K562 (cell line): ENCODE measurements around the gene CLDN10. TPM values are rescaled to one million over a fixed set of nuclear protein-coding genes. Genes with fewer than 3 reads are reported as not detected.

Experiments
- ATAC-seq: fragments of 200-7000 bp; cut with Tn5 transposase; 3 replicates; pipeline ENCODE4 v1.9.1; 2020; ENCODE audit warnings: moderate library complexity
- BruUV-seq: library from RNA; stranded (reverse); fragments of 400-500 nt; replicated peaks from 2 replicates; lab custom pipeline; 2021; lab: Mats Ljungman, UMichigan
- CTCF ChIA-PET: fragments of 300-600 bp; formaldehyde crosslinking; extraction: SDS; loops from one replicate; lab custom pipeline; 2021; ENCODE audit warnings: low intra/inter-chr PET ratio; lab: Yijun Ruan, JAX
- POLR2A ChIA-PET: fragments of 300-600, 350-650 bp; sonication (Branson Sonifier 250); formaldehyde crosslinking; extraction: SDS; loops from one replicate; lab custom pipeline; 2021; ENCODE audit warnings: antibody characterized with exemption, inconsistent platforms; lab: Yijun Ruan, JAX
- DNase-seq, 4 experiments: peaks; one replicate each; pipeline versions ENCODE4 v3.0.0 to v3.0.0-alpha.2; 2011 to 2018; ENCODE audit warnings: low spot score in 3 of 4, mixed read lengths in 3 of 4; ENCODE audit errors: extremely low read depth in 1 of 4
- FAIRE-seq: peaks from 2 replicates; lab custom pipeline; 2011; peaks lifted over from hg19 to GRCh38; lab: Jason Lieb, UNC
- H2AFZ ChIP-seq: 2 replicates; pipeline ENCODE4 v1.6.0; 2011; ENCODE audit warnings: low read depth, low read length, control low read depth, inconsistent platforms
- H3K27ac ChIP-seq: fragments of 200-600 bp; 3 replicates; pipeline ENCODE4 v1.8.0; 2011; ENCODE audit warnings: low read depth, mild to moderate bottlenecking, control low read depth, inconsistent platforms, low read length, moderate library complexity, mixed read lengths; ENCODE audit errors: extremely low read depth
- H3K27me3 ChIP-seq, 2 experiments: fragments of 300-600 bp in 1 of 2; 2 replicates in 1 of 2; 3 replicates in 1 of 2; pipeline versions ENCODE4 v1.6.0 to v1.8.0; 2011; ENCODE audit warnings: inconsistent platforms in 2 of 2, low read length in 2 of 2, mild to moderate bottlenecking in 1 of 2, mixed read lengths in 1 of 2, moderate library complexity in 1 of 2; ENCODE audit not compliant: control insufficient read depth in 2 of 2, insufficient read depth in 2 of 2
- H3K36me3 ChIP-seq: fragments of 300-600 bp; 3 replicates; pipeline ENCODE4 v1.8.0; 2011; ENCODE audit warnings: mild to moderate bottlenecking, low read length, inconsistent platforms; ENCODE audit not compliant: control insufficient read depth, insufficient read depth
- H3K4me1 ChIP-seq, 2 experiments: fragments of 200-600 bp in 1 of 2; replicated peaks in 1 of 2; 2 replicates in 1 of 2; 3 replicates in 1 of 2; pipeline versions ENCODE4 v1.5.1 to v1.8.0; 2011; ENCODE audit warnings: inconsistent platforms in 2 of 2, low read length in 2 of 2, mild to moderate bottlenecking in 1 of 2, mixed read lengths in 1 of 2, moderate library complexity in 1 of 2; ENCODE audit not compliant: control insufficient read depth in 2 of 2, insufficient read depth in 2 of 2
- H3K4me2 ChIP-seq: 2 replicates; pipeline ENCODE4 v1.6.1; 2011; ENCODE audit warnings: low read length, control low read depth, inconsistent platforms, mixed read lengths; ENCODE audit not compliant: insufficient read depth
- H3K4me3 ChIP-seq: fragments of 200-600 bp; sonication (generic), shearing (Covaris generic); 2 replicates; pipeline ENCODE4 v1.5.1; 2016; ENCODE audit warnings: control low read depth, inconsistent platforms
- H3K79me2 ChIP-seq: fragments of 200-600 bp; 3 replicates; pipeline ENCODE4 v1.8.0; 2011; ENCODE audit warnings: low read length, inconsistent platforms; ENCODE audit not compliant: control insufficient read depth, insufficient read depth
- H3K9ac ChIP-seq, 2 experiments: 2 replicates each; pipeline versions ENCODE4 v1.6.0 to v1.6.1; 2011; ENCODE audit warnings: low read depth in 2 of 2, low read length in 2 of 2, control low read depth in 1 of 2, inconsistent platforms in 1 of 2, mild to moderate bottlenecking in 1 of 2, mixed read lengths in 1 of 2; ENCODE audit not compliant: insufficient read depth in 1 of 2
- H3K9me1 ChIP-seq: one replicate; pipeline ENCODE4 v1.6.0; 2011; ENCODE audit warnings: inconsistent platforms, mild to moderate bottlenecking, low read length, moderate library complexity; ENCODE audit not compliant: control insufficient read depth, insufficient read depth
- H3K9me3 ChIP-seq: replicated peaks from 2 replicates; pipeline ENCODE4 v1.5.1; 2011; ENCODE audit warnings: low read depth, low read length, inconsistent platforms; ENCODE audit not compliant: control insufficient read depth, insufficient read depth
- H4K20me1 ChIP-seq: replicated peaks from 2 replicates; pipeline ENCODE4 v1.6.1; 2011; ENCODE audit warnings: low read length, inconsistent platforms, mixed read lengths; ENCODE audit not compliant: control insufficient read depth, insufficient read depth
- CEBPB ChIP-seq: fragments of 450-650 bp; IDR thresholded peaks from 2 replicates; pipeline ENCODE4 v1.6.1; 2016; ENCODE audit warnings: missing genetic modification characterization, missing compliant biosample characterization
- CEBPG ChIP-seq, 3 experiments: fragments of 200-800 bp in 1 of 3; sonication (Bioruptor generic) in 1 of 3; sonication (generic) in 1 of 3; formaldehyde crosslinking in 1 of 3; IDR thresholded peaks in 2 of 3; conservative IDR thresholded peaks in 1 of 3; 2 replicates each; pipeline versions ENCODE4 v1.6.1 to v1.8.0; 2016 to 2022; ENCODE audit warnings: missing compliant biosample characterization in 2 of 3, missing genetic modification characterization in 2 of 3, mild to moderate bottlenecking in 1 of 3, missing genetic modification reagents in 1 of 3
- CUX1 ChIP-seq: fragments of 200-800 bp; sonication (Bioruptor generic); IDR thresholded peaks from 2 replicates; pipeline ENCODE4 v1.6.1; 2016; ENCODE audit warnings: missing genetic modification characterization, missing compliant biosample characterization
- E2F3 ChIP-seq: fragments of 250-450 bp; sonication (Bioruptor Pico); IDR thresholded peaks from 2 replicates; pipeline ENCODE4 v1.4.0; 2020; ENCODE audit warnings: mild to moderate bottlenecking
- GATAD2B ChIP-seq: fragments of 450-650 bp; IDR thresholded peaks from 2 replicates; pipeline ENCODE4 v1.6.1; 2017; ENCODE audit warnings: mild to moderate bottlenecking, borderline replicate concordance
- KAT2B ChIP-seq: IDR thresholded peaks from one replicate; pipeline ENCODE4 v1.6.1; 2012; ENCODE audit warnings: low read depth, mild to moderate bottlenecking, control low read depth, inconsistent platforms, low read length, moderate library complexity
- SIRT6 ChIP-seq: IDR thresholded peaks from one replicate; pipeline ENCODE4 v1.6.1; 2012; ENCODE audit warnings: low read depth, mild to moderate bottlenecking, control low read depth, inconsistent platforms, low read length, moderate library complexity
- SMAD1 ChIP-seq: fragments of 150-350 bp; IDR thresholded peaks from 2 replicates; pipeline ENCODE4 v1.6.1; 2014; ENCODE audit warnings: low read length, low read depth; ENCODE audit not compliant: partially characterized antibody
- ZNF175 ChIP-seq: fragments of 200-800 bp; sonication (Bioruptor generic); IDR thresholded peaks from 2 replicates; pipeline ENCODE4 v1.6.1; 2016; ENCODE audit warnings: low read depth, mild to moderate bottlenecking, missing genetic modification characterization, missing compliant biosample characterization
- whole genome bisulfite sequencing: fragments of 100-300 bp; shearing (Covaris generic); methylation state at CpG from one replicate; pipeline ENCODE4 v1.1.6; 2016; ENCODE audit warnings: low coverage, mixed read lengths; ENCODE audit not compliant: insufficient coverage; ENCODE audit errors: missing lambda C conversion rate; 5-methylcytosine and 5-hydroxymethylcytosine counted together
- in situ Hi-C: fragments of 300-500 bp; cut with MboI; formaldehyde crosslinking; loops from 4 replicates; pipeline ENCODE4 v1.15.0; 2018; ENCODE audit warnings: inconsistent platforms, mixed read lengths
- intact Hi-C: fragments of 100-400 bp; cut with micrococcal nuclease; formaldehyde crosslinking; loops from 2 replicates; pipeline ENCODE4 v1.14.2; 2022
- polyA plus RNA-seq, 8 experiments: library from polyadenylated mRNA; depleted of rRNA in 4 of 8; stranded (reverse) in 5 of 8; unstranded in 3 of 8; fragments of >200 nt; fragmentation: Nextera tagmentation in 2 of 8; fragmentation: Illumina TruSeq in 1 of 8; extraction: Ambion mirVana in 2 of 8; extraction: Trizol in 1 of 8; gene quantifications; 2 replicates each; pipeline versions ENCODE4 v1.2.1 to v1.2.3, GENCODE V29; 2011 to 2014; ENCODE audit warnings: inconsistent platforms in 1 of 8, missing spikeins in 1 of 8
- total RNA-seq, 7 experiments: library from RNA; depleted of rRNA in 6 of 7; stranded (reverse); fragments of >200 nt in 6 of 7; fragmentation: Illumina TruSeq in 2 of 7; extraction: Trizol in 2 of 7; gene quantifications; 2 replicates each; pipeline versions ENCODE4 v1.2.1 to v1.2.3, GENCODE V29; 2011 to 2021; ENCODE audit warnings: low replicate concordance in 1 of 7

Gene CLDN10
- total and polyA plus RNA-seq, 9 of the 15 experiments (the other 6 are each of a cell fraction or from before 2014, with no cell fraction given): not detected

- in situ Hi-C loops: no loop called here
Observed at GRCh38 chr13:95603887-95604555, 51.5 kb downstream of the CLDN10 start.

GRCh38 chr13:95604556-95604915 is 52.0 kb downstream of the CLDN10 start:
- no peak overlapping the region for H3K9ac ChIP-seq
- CTCF ChIA-PET: no interaction called here
- ATAC-seq (no peak), DNase-seq (no peak), FAIRE-seq (no peak)
- WGBS: 0% methylated on average over 3 of the region's 3 CpGs
- no peak for TF ChIP-seq E2F3 (CRISPR knock-in tag)
- no peak for TF ChIP-seq ZNF175
- TF ChIP-seq SMAD1: no peak
- no peak for TF ChIP-seq KAT2B
- TF ChIP-seq CUX1 (CRISPR knock-in tag): no peak
- no peak for TF ChIP-seq GATAD2B
- no peaks in the 10 kb centered on the region for H3K9me1 ChIP-seq
- H3K27me3 ChIP-seq: peaks cover 2 to 14% of the 10 kb centered on the region in 2 experiments; a peak in 1 of 5 replicates
- H3K27ac ChIP-seq: no peak overlapping the region
- H3K9me3 ChIP-seq: no peaks in the 10 kb centered on the region
- intact Hi-C loops (no loop called here), in situ Hi-C loops (no loop called here)
- no peak overlapping the region for H2AFZ ChIP-seq
- H3K4me1 ChIP-seq: no peaks in the 10 kb centered on the region
- POLR2A ChIA-PET: interaction anchor here (0.8 kb wide), 1 partner anchor 17 kb away, joined by 3 read pairs; no protein-coding TSS in a partner anchor
- H3K4me3 ChIP-seq: no peak overlapping the region
- H4K20me1 ChIP-seq: no peaks in the 10 kb centered on the region
- no peak overlapping the region for H3K4me2 ChIP-seq
- H3K36me3 ChIP-seq: no peaks in the 10 kb centered on the region
- no TSS peak for BruUV-seq
- H3K79me2 ChIP-seq: no peaks in the 10 kb centered on the region

More at GRCh38 chr13:95603887-95604555, 51.5 kb downstream of the CLDN10 start:
- H3K27ac ChIP-seq: no peak overlapping the region
- H3K36me3 ChIP-seq: no peaks in the 10 kb centered on the region
- no peaks in the 10 kb centered on the region for H3K4me1 ChIP-seq
- TF ChIP-seq CEBPG (CRISPR knock-in tag; IDR thresholded peaks at IDR 0.05) (0 out of 2 replicates have a peak, but pooled peaks have one; percentile 8), CEBPG (tag; conservative IDR thresholded peaks at IDR 0.05 in 1 of 2, IDR thresholded peaks at IDR 0.05 in 1 of 2) (peak; percentile 69 to 71), SIRT6 (no peak), CEBPB (tag) (peak; percentile 86)
- no peaks in the 10 kb centered on the region for H3K9me3 ChIP-seq
- H3K27me3 ChIP-seq: peaks cover 2 to 14% of the 10 kb centered on the region in 2 experiments; a peak in 1 of 5 replicates
- no TSS peak for BruUV-seq
- H3K9me1 ChIP-seq: no peaks in the 10 kb centered on the region
- no peak overlapping the region for H3K9ac ChIP-seq
- intact Hi-C loops: no loop called here
- no peak overlapping the region for H2AFZ ChIP-seq
- FAIRE-seq: no peak
- H4K20me1 ChIP-seq: no peaks in the 10 kb centered on the region
- POLR2A ChIA-PET: interaction anchor here (0.8 kb wide), 1 partner anchor 17 kb away, joined by 3 read pairs; no protein-coding TSS in a partner anchor
- no peak for DNase-seq
- H3K4me2 ChIP-seq: no peak overlapping the region
- ATAC-seq: no peak
- no peak overlapping the region for H3K4me3 ChIP-seq
- H3K79me2 ChIP-seq: no peaks in the 10 kb centered on the region
- CTCF ChIA-PET: no interaction called here
- 3% methylated on average over 12 of the region's 12 CpGs for WGBS
